ENCODE data around the gene CPSF2.
"Not testable (repeated sequence)": the region's sequence is repeated elsewhere in the genome, so short reads cannot be mapped to it uniquely, and the experiment has no call there.

The CPSF2 gene

DNA sequence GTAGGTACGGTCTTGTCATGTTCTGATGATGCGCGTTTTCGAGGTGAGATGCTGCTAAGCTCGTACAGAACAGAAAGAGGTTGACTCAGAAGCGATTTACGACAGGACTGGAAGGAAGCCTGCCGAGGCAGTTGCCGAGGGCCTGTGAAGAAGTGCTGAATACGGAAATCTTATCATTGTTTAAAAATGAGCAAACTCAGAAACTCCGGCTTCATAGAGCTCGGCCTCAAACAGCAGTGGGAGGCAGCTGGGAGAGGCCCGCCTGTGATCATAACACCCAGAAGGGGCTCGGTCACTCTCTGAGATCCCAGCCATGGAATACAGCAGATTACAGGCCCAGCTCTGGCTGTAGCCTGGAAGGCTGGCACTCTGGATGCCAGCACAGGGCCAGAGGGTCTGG lies 87.4 kb downstream of the CPSF2 start:
- Histone ChIP-seq H3K4me2 (ENCODE audit: low read length) (no peak overlapping the region), H3K27me3 (ENCODE audit: control insufficient read depth, low read length) (no peaks in the 10 kb centered on the region), H3K4me1 (ENCODE audit: control insufficient read depth, low read length) (no peaks in the 10 kb centered on the region), H3K4me3 (ENCODE audit: low read length) (no peak overlapping the region), H3K79me2 (ENCODE audit: control insufficient read depth, low read length) (no peaks in the 10 kb centered on the region), H3K36me3 (ENCODE audit: control insufficient read depth, low read length) (no peaks in the 10 kb centered on the region), H3K27ac (ENCODE audit: low read depth, low read length) (no peak overlapping the region), H4K20me1 (ENCODE audit: control insufficient read depth, insufficient read depth, low read depth, low read length) (no peaks in the 10 kb centered on the region), H3F3A (ENCODE audit: control insufficient read depth, insufficient read depth) (no peaks in the 10 kb centered on the region), H3K9me2 (replicated peaks; ENCODE audit: control insufficient read depth, low read length) (no peaks in the 10 kb centered on the region), H3K9me3 (ENCODE audit: control insufficient read depth, insufficient read depth, low read length) (no peaks in the 10 kb centered on the region)
- TF ChIP-seq, protein P1, sequence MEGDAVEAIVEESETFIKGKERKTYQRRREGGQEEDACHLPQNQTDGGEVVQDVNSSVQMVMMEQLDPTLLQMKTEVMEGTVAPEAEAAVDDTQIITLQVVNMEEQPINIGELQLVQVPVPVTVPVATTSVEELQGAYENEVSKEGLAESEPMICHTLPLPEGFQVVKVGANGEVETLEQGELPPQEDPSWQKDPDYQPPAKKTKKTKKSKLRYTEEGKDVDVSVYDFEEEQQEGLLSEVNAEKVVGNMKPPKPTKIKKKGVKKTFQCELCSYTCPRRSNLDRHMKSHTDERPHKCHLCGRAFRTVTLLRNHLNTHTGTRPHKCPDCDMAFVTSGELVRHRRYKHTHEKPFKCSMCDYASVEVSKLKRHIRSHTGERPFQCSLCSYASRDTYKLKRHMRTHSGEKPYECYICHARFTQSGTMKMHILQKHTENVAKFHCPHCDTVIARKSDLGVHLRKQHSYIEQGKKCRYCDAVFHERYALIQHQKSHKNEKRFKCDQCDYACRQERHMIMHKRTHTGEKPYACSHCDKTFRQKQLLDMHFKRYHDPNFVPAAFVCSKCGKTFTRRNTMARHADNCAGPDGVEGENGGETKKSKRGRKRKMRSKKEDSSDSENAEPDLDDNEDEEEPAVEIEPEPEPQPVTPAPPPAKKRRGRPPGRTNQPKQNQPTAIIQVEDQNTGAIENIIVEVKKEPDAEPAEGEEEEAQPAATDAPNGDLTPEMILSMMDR (IDR thresholded peaks at IDR 0.05; ENCODE audit: low read depth, low read length, poor library complexity, severe bottlenecking), result no peak

- H3K9me2 ChIP-seq (replicated peaks; ENCODE audit: control insufficient read depth, low read length); H3K4me3 ChIP-seq (ENCODE audit: low read length); H3K27me3 ChIP-seq (ENCODE audit: control insufficient read depth, low read length); H3K27ac ChIP-seq (ENCODE audit: low read depth, low read length); H3K4me2 ChIP-seq (ENCODE audit: low read length); H3F3A ChIP-seq (ENCODE audit: control insufficient read depth, insufficient read depth); H3K9me3 ChIP-seq (ENCODE audit: control insufficient read depth, insufficient read depth, low read length); H3K4me1 ChIP-seq (ENCODE audit: control insufficient read depth, low read length); H3K79me2 ChIP-seq (ENCODE audit: control insufficient read depth, low read length); H3K36me3 ChIP-seq (ENCODE audit: control insufficient read depth, low read length); H4K20me1 ChIP-seq (ENCODE audit: control insufficient read depth, insufficient read depth, low read depth, low read length): not testable (repeated sequence)
Measured at GRCh38 chr14:92213125-92213524, 91.4 kb downstream of the CPSF2 start.

- Histone ChIP-seq H3F3A (ENCODE audit: control insufficient read depth, insufficient read depth) (no peaks in the 10 kb centered on the region), H3K4me2 (ENCODE audit: low read length) (no peak overlapping the region), H3K9me3 (ENCODE audit: control insufficient read depth, insufficient read depth, low read length) (no peaks in the 10 kb centered on the region), H3K36me3 (ENCODE audit: control insufficient read depth, low read length) (no peaks in the 10 kb centered on the region), H3K27me3 (ENCODE audit: control insufficient read depth, low read length) (no peaks in the 10 kb centered on the region; the same call in 1 of the 2 replicates), H3K4me3 (ENCODE audit: low read length) (no peak overlapping the region), H3K79me2 (ENCODE audit: control insufficient read depth, low read length) (no peaks in the 10 kb centered on the region), H4K20me1 (ENCODE audit: control insufficient read depth, insufficient read depth, low read depth, low read length) (no peaks in the 10 kb centered on the region), H3K4me1 (ENCODE audit: control insufficient read depth, low read length) (no peaks in the 10 kb centered on the region), H3K27ac (ENCODE audit: low read depth, low read length) (no peak overlapping the region), H3K9me2 (replicated peaks; ENCODE audit: control insufficient read depth, low read length) (no peaks in the 10 kb centered on the region)
- TF ChIP-seq, protein P1 (IDR thresholded peaks at IDR 0.05; ENCODE audit: low read depth, low read length, poor library complexity, severe bottlenecking), result no peak
- TF ChIP-seq EZH2phosphoT487 (IDR thresholded peaks at IDR 0.05; ENCODE audit: borderline replicate concordance, low read length), result no peak
Measured at GRCh38 chr14:92215579-92215978, 93.8 kb downstream of the CPSF2 start.

DNA sequence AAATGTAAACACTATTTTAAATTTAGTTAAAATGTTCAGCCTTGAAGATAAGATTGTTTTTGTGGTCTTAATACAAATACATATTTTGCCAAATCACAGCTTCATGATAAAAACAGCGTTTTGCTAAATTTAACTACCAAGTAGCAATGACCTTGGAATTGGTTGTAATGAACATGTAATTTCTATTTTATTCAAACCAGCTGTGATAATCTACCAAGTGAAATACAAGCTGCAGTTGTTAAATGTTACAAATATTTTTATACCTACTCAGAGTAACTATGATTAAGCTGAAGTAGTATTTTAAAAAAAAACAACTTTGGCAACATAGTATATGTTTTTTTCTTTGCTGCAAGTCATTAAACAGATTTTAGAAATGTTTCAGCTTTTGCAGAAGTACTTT lies 96.2 kb downstream of the CPSF2 start:
- no peak for TF ChIP-seq EZH2phosphoT487 (IDR thresholded peaks at IDR 0.05; ENCODE audit: borderline replicate concordance, low read length)
- TF ChIP-seq, protein P1 (IDR thresholded peaks at IDR 0.05; ENCODE audit: low read depth, low read length, poor library complexity, severe bottlenecking), result no peak
- no peak overlapping the region for H3K27ac ChIP-seq (ENCODE audit: low read depth, low read length)

More for the DNA sequence above, 96.2 kb downstream of the CPSF2 start:
- no peaks in the 10 kb centered on the region for H3K79me2 ChIP-seq (ENCODE audit: control insufficient read depth, low read length)
- no peaks in the 10 kb centered on the region for H3K9me3 ChIP-seq (ENCODE audit: control insufficient read depth, insufficient read depth, low read length)
- H3K9me2 ChIP-seq (replicated peaks; ENCODE audit: control insufficient read depth, low read length), result no peaks in the 10 kb centered on the region
- no peaks in the 10 kb centered on the region for H3F3A ChIP-seq (ENCODE audit: control insufficient read depth, insufficient read depth)
- no peak overlapping the region for H3K4me2 ChIP-seq (ENCODE audit: low read length)
- no peaks in the 10 kb centered on the region; the same call in 1 of the 2 replicates for H3K27me3 ChIP-seq (ENCODE audit: control insufficient read depth, low read length)
- no peaks in the 10 kb centered on the region for H3K36me3 ChIP-seq (ENCODE audit: control insufficient read depth, low read length)
- H4K20me1 ChIP-seq (ENCODE audit: control insufficient read depth, insufficient read depth, low read depth, low read length), result no peaks in the 10 kb centered on the region
- H3K4me1 ChIP-seq (ENCODE audit: control insufficient read depth, low read length), result no peaks in the 10 kb centered on the region
- H3K4me3 ChIP-seq (ENCODE audit: low read length), result no peak overlapping the region
